Natural killer cell (primary cell): Measurements from ENCODE around the gene CRKL. TPM values are rescaled to one million over a fixed set of nuclear protein-coding genes. Genes with fewer than 3 reads are reported as not detected.
A peak's percentile ranks its signal among the peaks of the same experiment; 100 is the strongest.

Experiments used
- ATAC-seq, 3 donors: fragments of 150-1000 bp in 2 of 3; fragments of 200-7000 bp in 1 of 3; cut with Tn5 transposase; 1 replicate in 1 of 3; 2 replicates in 2 of 3; pipeline ENCODE4 v1.10.0; 2021; ENCODE audit warnings: mild to moderate bottlenecking in 2 of 3, moderate library complexity in 2 of 3
- DNase-seq, 2 donors: peaks; one replicate each; pipeline versions ENCODE4 v3.0.0 to v3.0.0-alpha.2; 2013 to 2021; ENCODE audit warnings: mixed read lengths in 1 of 2
- H3K27ac ChIP-seq: one replicate; pipeline ENCODE4 v1.5.1; 2013; ENCODE audit warnings: mild to moderate bottlenecking, low read length
- H3K27me3 ChIP-seq: one replicate; pipeline ENCODE4 v1.6.1; 2013; ENCODE audit warnings: low read length; ENCODE audit not compliant: control insufficient read depth, insufficient read depth
- H3K36me3 ChIP-seq: one replicate; pipeline ENCODE4 v1.6.1; 2013; ENCODE audit warnings: low read length; ENCODE audit not compliant: control insufficient read depth, insufficient read depth
- H3K4me1 ChIP-seq: one replicate; pipeline ENCODE4 v1.6.1; 2013; ENCODE audit warnings: low read length; ENCODE audit not compliant: control insufficient read depth, insufficient read depth
- H3K4me3 ChIP-seq: one replicate; pipeline ENCODE4 v1.5.1; 2013; ENCODE audit warnings: low read length
- H3K9me3 ChIP-seq: one replicate; pipeline ENCODE4 v1.6.1; 2013; ENCODE audit warnings: low read length; ENCODE audit not compliant: control insufficient read depth, insufficient read depth
- H3K27ac Mint-ChIP-seq, 2 donors: one replicate each; pipeline ENCODE4 v1.8.0; 2022; ENCODE audit warnings: mild to moderate bottlenecking in 2 of 2, mixed read lengths in 2 of 2, moderate library complexity in 1 of 2
- H3K27me3 Mint-ChIP-seq, 2 donors: one replicate each; pipeline ENCODE4 v1.8.0; 2022; ENCODE audit warnings: low read depth in 2 of 2, mixed read lengths in 2 of 2
- H3K36me3 Mint-ChIP-seq: one replicate; pipeline ENCODE4 v1.8.0; 2022; ENCODE audit warnings: mixed read lengths
- H3K4me1 Mint-ChIP-seq, 2 donors: one replicate each; pipeline ENCODE4 v1.8.0; 2022; ENCODE audit warnings: mixed read lengths in 2 of 2
- H3K4me3 Mint-ChIP-seq: one replicate; pipeline ENCODE4 v1.8.0; 2022; ENCODE audit warnings: mild to moderate bottlenecking, moderate library complexity, mixed read lengths
- H3K9me3 Mint-ChIP-seq, 2 donors: one replicate each; pipeline ENCODE4 v1.8.0; 2022; ENCODE audit warnings: mixed read lengths in 2 of 2
- CTCF ChIP-seq: fragments of 200-600 bp; IDR thresholded peaks from one replicate; pipeline ENCODE4 v1.8.0; 2022; ENCODE audit warnings: antibody characterized with exemption
- WGBS: methylation state at CpG from one replicate; pipeline ENCODE4 v1.1.7; 2013; ENCODE audit warnings: missing lambda C conversion rate; ENCODE audit not compliant: insufficient coverage; 5-methylcytosine and 5-hydroxymethylcytosine counted together
- intact Hi-C: fragments of 100-400 bp; cut with micrococcal nuclease; formaldehyde crosslinking; loops from one replicate; pipeline ENCODE4 v1.14.2; 2022
- total RNA-seq, 4 donors: library from RNA; stranded (reverse); fragments of 120-200 nt in 1 of 4; gene quantifications; one replicate each; pipeline versions ENCODE4 v1.2.3 to v1.2.4, GENCODE V29; 2013 to 2022

Gene CRKL
- total RNA-seq, 3 donors from 2014 or later (not counting 1 experiment from before 2014, with no cell fraction given) = 50.7 to 71.2 (median 67.4) TPM

- no peak for TF ChIP-seq CTCF
Observed at GRCh38 chr22:20922141-20922751, 5.0 kb downstream of the CRKL start.

GRCh38 chr22:20926243-20926642 is 9.0 kb downstream of the CRKL start:
- H3K27me3 Mint-ChIP-seq = no peaks in the 10 kb centered on the region
- H3K9me3 ChIP-seq = no peaks in the 10 kb centered on the region
- H3K27ac Mint-ChIP-seq = peak overlapping the region; percentile 64 to 76
- H3K4me3 ChIP-seq = no peak overlapping the region
- TF ChIP-seq CTCF = no peak
- intact Hi-C loops = loop anchor here (2.0 kb wide), 1 partner anchor 55 kb away; no protein-coding TSS in a partner anchor
- H3K4me1 ChIP-seq = peaks cover 44% of the 10 kb centered on the region
- DNase-seq (no peak), ATAC-seq (no peak)
- H3K27ac ChIP-seq = no peak overlapping the region
- no peak overlapping the region for H3K4me3 Mint-ChIP-seq
- peaks cover 56 to 64% of the 10 kb centered on the region in 2 donors for H3K4me1 Mint-ChIP-seq
- no peaks in the 10 kb centered on the region for H3K36me3 Mint-ChIP-seq
- H3K9me3 Mint-ChIP-seq = no peaks in the 10 kb centered on the region
- no peaks in the 10 kb centered on the region for H3K27me3 ChIP-seq
- 93% methylated on average over 2 of the region's 2 CpGs for WGBS
- no peaks in the 10 kb centered on the region for H3K36me3 ChIP-seq

More at GRCh38 chr22:20922141-20922751, 5.0 kb downstream of the CRKL start:
- ATAC-seq (no peak), DNase-seq (no peak)
- H3K27ac Mint-ChIP-seq = peak overlapping the region; percentile 72 to 95
- H3K4me1 ChIP-seq = peaks cover 40% of the 10 kb centered on the region
- H3K36me3 Mint-ChIP-seq = no peaks in the 10 kb centered on the region
- H3K9me3 ChIP-seq = no peaks in the 10 kb centered on the region
- H3K27ac ChIP-seq = no peak overlapping the region
- H3K4me1 Mint-ChIP-seq = peaks cover 69 to 72% of the 10 kb centered on the region in 2 donors
- no peaks in the 10 kb centered on the region for H3K27me3 Mint-ChIP-seq
- H3K4me3 Mint-ChIP-seq = peak overlapping the region; percentile 66
- intact Hi-C loops = no loop called here
- 89% methylated on average over 3 of the region's 3 CpGs for WGBS
- H3K27me3 ChIP-seq = no peaks in the 10 kb centered on the region
- H3K4me3 ChIP-seq = no peak overlapping the region
- H3K9me3 Mint-ChIP-seq = no peaks in the 10 kb centered on the region
- H3K36me3 ChIP-seq = no peaks in the 10 kb centered on the region

- no peak for TF ChIP-seq CTCF
- peak overlapping the region in 1 of 2 donors; percentile 44 for H3K27ac Mint-ChIP-seq
- H3K36me3 Mint-ChIP-seq = no peaks in the 10 kb centered on the region
- H3K4me1 Mint-ChIP-seq = peaks cover 54 to 62% of the 10 kb centered on the region in 2 donors
- WGBS = 92% methylated on average over 4 of the region's 4 CpGs
- intact Hi-C loops = loop anchor here (2.0 kb wide), 1 partner anchor 53 kb away; no protein-coding TSS in a partner anchor
- H3K27me3 Mint-ChIP-seq = no peaks in the 10 kb centered on the region
- H3K4me3 ChIP-seq = no peak overlapping the region
- no peaks in the 10 kb centered on the region for H3K9me3 ChIP-seq
- no peak overlapping the region for H3K4me3 Mint-ChIP-seq
- no peaks in the 10 kb centered on the region for H3K27me3 ChIP-seq
- no peaks in the 10 kb centered on the region for H3K36me3 ChIP-seq
- H3K4me1 ChIP-seq = peaks cover 34% of the 10 kb centered on the region
- no peaks in the 10 kb centered on the region for H3K9me3 Mint-ChIP-seq
- DNase-seq (no peak), ATAC-seq (no peak)
- no peak overlapping the region for H3K27ac ChIP-seq
Observed at GRCh38 chr22:20927940-20928572, 10.8 kb downstream of the CRKL start.
